H1 (cell line): Measurements from ENCODE around the gene PTPRD. TPM values are rescaled to one million over a fixed set of nuclear protein-coding genes. Genes with fewer than 3 reads are reported as not detected.

ENCODE experiments used
- ASH2L ChIP-seq: fragments of 200-600, 300-600 bp; sonication (generic); IDR thresholded peaks from one replicate; pipeline ENCODE4 v1.7.1; 2017; ENCODE audit warnings: low read length
- KDM1A ChIP-seq: fragments of 200-600, 300-600 bp; sonication (generic); IDR thresholded peaks from 2 replicates; pipeline ENCODE4 v1.7.1; 2016; ENCODE audit warnings: mild to moderate bottlenecking, low read length, borderline replicate concordance
- NRF1 ChIP-seq: IDR thresholded peaks from 2 replicates; pipeline ENCODE4 v1.6.1; 2011; ENCODE audit warnings: mild to moderate bottlenecking, low read depth, low read length, improper control_type of control experiment
- SIRT6 ChIP-seq: IDR thresholded peaks from one replicate; pipeline ENCODE4 v1.7.1; 2012; ENCODE audit warnings: low read length, inconsistent platforms
- SP4 ChIP-seq: IDR thresholded peaks from 2 replicates; pipeline ENCODE4 v1.6.1; 2012; ENCODE audit warnings: low read length, inconsistent platforms
- polyA plus RNA-seq, 7 experiments: library from polyadenylated mRNA; depleted of rRNA in 3 of 7; stranded (reverse) in 5 of 7; unstranded in 2 of 7; fragments of >200 nt in 5 of 7; fragments of 200-250 nt in 2 of 7; gene quantifications; 1 replicate in 5 of 7; 2 replicates in 1 of 7; 4 replicates in 1 of 7; pipeline versions ENCODE4 v1.2.1 to v1.2.3, GENCODE V29; 2011 to 2013; ENCODE audit warnings: missing spikeins in 2 of 7, mixed read lengths in 2 of 7
- total RNA-seq: library from RNA; stranded (reverse); fragmentation: NEBNext Ultra II Directional; extraction: Animal tissue kit (Norgen Biotek cat#: 25700); gene quantifications from 2 replicates; pipeline ENCODE4 v1.2.1, GENCODE V29; 2021

PTPRD gene
- total and polyA plus RNA-seq, 2 of the 8 experiments (the other 6 are each of a cell fraction or from before 2014, with no cell fraction given), result 17.2 to 77.0 TPM

- TF ChIP-seq KDM1A (no peak), SIRT6 (no peak), ASH2L (no peak), SP4 (no peak), NRF1 (no peak)
Measured at GRCh38 chr9:10571699-10572098, 41.1 kb downstream of the PTPRD start (continued).
